Trophoblast cell (in vitro differentiated cells and primary cell): Measurements from ENCODE around the gene ADAMTS13.
A peak's percentile ranks its signal among the peaks of the same experiment; 100 is the strongest.

Source experiments
- DNase-seq, 2 donors: peaks; one replicate each; pipeline ENCODE4 v3.0.0-alpha.2; 2016
- H2AFZ ChIP-seq: 2 replicates; pipeline ENCODE4 v1.6.1; 2013; ENCODE audit warnings: low read length, moderate library complexity, mild to moderate bottlenecking; ENCODE audit not compliant: insufficient read depth, poor library complexity
- H2AK5ac ChIP-seq: 2 replicates; pipeline ENCODE4 v1.6.1; 2013; ENCODE audit warnings: mild to moderate bottlenecking, low read length
- H2BK120ac ChIP-seq: 2 replicates; pipeline ENCODE4 v1.6.1; 2013; ENCODE audit warnings: low read length, mild to moderate bottlenecking, moderate library complexity; ENCODE audit not compliant: insufficient read depth, poor library complexity
- H2BK12ac ChIP-seq: 2 replicates; pipeline ENCODE4 v1.6.1; 2013; ENCODE audit warnings: mild to moderate bottlenecking, low read length, moderate library complexity
- H2BK5ac ChIP-seq: 2 replicates; pipeline ENCODE4 v1.6.1; 2013; ENCODE audit warnings: low read length, low read depth, moderate library complexity, mild to moderate bottlenecking; ENCODE audit not compliant: poor library complexity
- H3K14ac ChIP-seq: 2 replicates; pipeline ENCODE4 v1.6.1; 2013; ENCODE audit warnings: mild to moderate bottlenecking, low read length
- H3K18ac ChIP-seq: 2 replicates; pipeline ENCODE4 v1.6.1; 2013; ENCODE audit warnings: mild to moderate bottlenecking, low read length
- H3K23ac ChIP-seq: 2 replicates; pipeline ENCODE4 v1.6.1; 2013; ENCODE audit warnings: low read length
- H3K27ac ChIP-seq: 2 replicates; pipeline ENCODE4 v1.5.1; 2013; ENCODE audit warnings: low read depth, mild to moderate bottlenecking, inconsistent platforms, low read length, moderate library complexity
- H3K27me3 ChIP-seq: 2 replicates; pipeline ENCODE4 v1.6.1; 2013; ENCODE audit warnings: inconsistent platforms, mild to moderate bottlenecking, low read length, moderate library complexity; ENCODE audit not compliant: insufficient read depth
- H3K36me3 ChIP-seq, 2 experiments: 1 replicate in 1 of 2; 2 replicates in 1 of 2; pipeline ENCODE4 v1.6.1; 2013; ENCODE audit warnings: low read length in 2 of 2, mild to moderate bottlenecking in 2 of 2, moderate library complexity in 1 of 2; ENCODE audit not compliant: insufficient read depth in 2 of 2, control insufficient read depth in 1 of 2
- H3K4ac ChIP-seq: 2 replicates; pipeline ENCODE4 v1.6.1; 2013; ENCODE audit warnings: low read depth, mild to moderate bottlenecking, low read length, moderate library complexity
- H3K4me1 ChIP-seq, 2 experiments: 1 replicate in 1 of 2; 2 replicates in 1 of 2; pipeline ENCODE4 v1.6.1; 2013; ENCODE audit warnings: low read length in 2 of 2, mild to moderate bottlenecking in 2 of 2, moderate library complexity in 1 of 2; ENCODE audit not compliant: insufficient read depth in 2 of 2, control insufficient read depth in 1 of 2
- H3K4me2 ChIP-seq: 2 replicates; pipeline ENCODE4 v1.6.1; 2013; ENCODE audit warnings: inconsistent platforms, mild to moderate bottlenecking, low read length, moderate library complexity
- H3K4me3 ChIP-seq: 2 replicates; pipeline ENCODE4 v1.5.1; 2013; ENCODE audit warnings: mild to moderate bottlenecking, low read depth, low read length, inconsistent platforms
- H3K79me1 ChIP-seq: one replicate; pipeline ENCODE4 v1.6.1; 2013; ENCODE audit warnings: low read length
- H3K79me2 ChIP-seq: 2 replicates; pipeline ENCODE4 v1.6.1; 2013; ENCODE audit warnings: low read length, mild to moderate bottlenecking; ENCODE audit not compliant: control insufficient read depth, insufficient read depth, poor library complexity
- H3K9ac ChIP-seq: 2 replicates; pipeline ENCODE4 v1.6.1; 2013; ENCODE audit warnings: mild to moderate bottlenecking, low read length
- H3K9me3 ChIP-seq: 2 replicates; pipeline ENCODE4 v1.6.1; 2013; ENCODE audit warnings: low read depth, mild to moderate bottlenecking, control low read depth, inconsistent platforms, low read length; ENCODE audit not compliant: insufficient read depth
- H4K12ac ChIP-seq: 2 replicates; pipeline ENCODE4 v1.6.1; 2013; ENCODE audit warnings: low read depth, mild to moderate bottlenecking, low read length, moderate library complexity
- H4K8ac ChIP-seq: 2 replicates; pipeline ENCODE4 v1.6.1; 2013; ENCODE audit warnings: low read depth, mild to moderate bottlenecking, low read length, moderate library complexity
- H4K91ac ChIP-seq: one replicate; pipeline ENCODE4 v1.6.1; 2013; ENCODE audit warnings: low read depth, mild to moderate bottlenecking, low read length, moderate library complexity
- WGBS: extraction: QIAGEN DNeasy Blood & Tissue Kit; methylation state at CpG from one replicate; pipeline ENCODE4 v1.1.7; 2013; ENCODE audit warnings: missing lambda C conversion rate; ENCODE audit not compliant: insufficient read length, insufficient coverage; ENCODE audit errors: extremely low coverage; 5-methylcytosine and 5-hydroxymethylcytosine counted together

Gene ADAMTS13

DNA sequence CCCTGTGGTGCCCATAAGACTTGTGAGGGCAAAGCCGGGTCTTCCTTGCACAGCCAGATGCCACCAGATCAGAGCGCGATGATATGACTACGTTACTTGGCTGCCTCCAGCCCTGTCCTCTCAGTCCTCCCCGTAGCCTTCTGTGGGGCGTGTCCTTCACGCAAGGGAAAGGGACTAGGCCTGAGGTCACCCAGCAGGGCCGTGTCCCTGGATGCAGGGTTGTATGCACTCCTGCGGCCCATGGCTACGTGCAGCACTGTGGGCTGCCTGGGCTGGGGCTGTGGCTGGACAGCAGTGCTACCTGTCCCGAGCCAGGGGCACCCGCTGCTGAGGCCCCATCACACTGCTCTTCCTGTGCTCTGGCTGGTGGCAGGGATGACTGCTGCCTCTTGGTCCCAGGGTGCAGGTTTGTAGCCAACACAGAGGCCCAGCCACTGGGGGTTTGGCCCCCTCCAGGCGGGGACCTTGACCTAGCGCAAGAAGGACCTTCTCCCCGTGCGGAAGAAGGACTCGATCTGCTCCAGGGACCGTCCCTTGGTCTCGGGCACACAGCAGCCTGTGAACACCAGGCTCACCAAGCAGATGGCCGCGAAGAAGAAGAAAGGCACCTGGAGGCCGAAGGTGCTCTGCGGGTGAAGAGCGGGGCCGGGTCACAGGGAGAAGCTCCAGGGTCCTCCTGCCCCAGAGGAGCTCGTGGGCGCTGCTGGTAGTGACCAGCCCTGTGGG lies 49.5 kb downstream of the ADAMTS13 start:
- no peak overlapping the region for H3K4me3 ChIP-seq
- H3K18ac ChIP-seq: no peak overlapping the region
- no peak overlapping the region for H4K91ac ChIP-seq
- no peak overlapping the region for H2BK120ac ChIP-seq
- WGBS: no CpG with 5 or more reads among the region's 27 CpGs
- no peaks in the 10 kb centered on the region for H3K9me3 ChIP-seq
- no peak overlapping the region for H2AK5ac ChIP-seq
- H3K36me3 ChIP-seq: peaks cover 27 to 30% of the 10 kb centered on the region in 2 experiments
- H4K8ac ChIP-seq: no peak overlapping the region
- no peak overlapping the region for H3K4me2 ChIP-seq
- no peak overlapping the region for H3K27ac ChIP-seq
- peak in 1 of 2 donors; percentile 40 for DNase-seq
- no peak overlapping the region for H2AFZ ChIP-seq
- no peaks in the 10 kb centered on the region for H3K27me3 ChIP-seq
- H3K14ac ChIP-seq: no peak overlapping the region
- no peak overlapping the region for H3K23ac ChIP-seq
- no peaks in the 10 kb centered on the region for H3K4me1 ChIP-seq
- no peaks in the 10 kb centered on the region for H3K79me2 ChIP-seq
- H3K9ac ChIP-seq: no peak overlapping the region
- H3K79me1 ChIP-seq: no peaks in the 10 kb centered on the region
- no peak overlapping the region for H2BK12ac ChIP-seq
- H2BK5ac ChIP-seq: no peak overlapping the region
- H3K4ac ChIP-seq: no peak overlapping the region
- no peak overlapping the region for H4K12ac ChIP-seq

DNA sequence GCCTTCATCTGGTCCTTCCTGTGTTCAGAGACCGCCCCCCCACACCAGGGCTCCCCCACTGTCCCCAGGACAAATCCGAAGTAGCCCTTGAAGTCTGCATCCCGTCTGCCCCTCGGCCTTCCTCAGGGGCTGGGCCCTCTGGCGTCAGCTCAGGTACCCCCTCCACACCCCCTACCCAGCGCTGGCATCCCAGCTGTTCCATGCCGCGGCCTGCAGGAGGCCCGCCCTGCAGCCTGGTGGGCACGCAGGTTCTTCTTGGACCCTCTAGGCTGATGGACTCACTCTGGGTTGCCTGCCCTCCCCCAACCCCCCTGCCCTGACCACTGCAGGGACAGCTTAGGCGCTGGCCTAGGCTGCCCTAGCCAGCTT lies 50.1 kb downstream of the ADAMTS13 start:
- no peak for DNase-seq
- no peak overlapping the region for H2AK5ac ChIP-seq

DNA sequence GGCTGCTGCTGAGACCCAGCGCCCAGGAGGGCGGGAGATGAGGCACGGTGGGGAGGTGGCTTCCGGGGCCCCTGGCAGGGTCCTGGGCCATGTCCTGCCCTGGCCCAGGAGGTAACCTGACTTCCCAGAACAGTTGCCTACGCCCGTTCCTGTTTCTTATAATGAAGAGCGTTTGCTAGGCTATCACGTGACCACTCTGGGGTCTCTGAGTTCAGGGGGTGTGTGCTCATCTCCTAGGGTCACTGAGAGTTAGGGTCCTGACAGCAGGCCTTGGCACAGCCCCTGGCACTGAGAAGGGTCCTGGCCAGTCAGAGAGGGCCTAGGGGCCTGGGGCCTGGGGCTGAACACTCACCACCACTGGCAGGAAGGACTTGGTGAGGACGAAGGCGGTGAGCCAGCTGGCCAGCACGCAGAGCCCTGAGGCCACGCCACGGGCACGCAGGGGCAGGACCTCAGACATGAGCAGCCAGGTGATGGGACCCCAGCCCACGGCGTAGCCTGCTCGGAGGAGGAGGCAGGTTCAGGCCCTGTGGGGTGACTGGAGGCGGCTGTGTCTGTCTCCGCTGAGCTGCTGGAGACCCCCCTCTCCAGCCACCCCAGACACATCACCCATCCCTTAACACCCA lies 50.7 kb downstream of the ADAMTS13 start:
- Histone ChIP-seq H2AFZ (no peak overlapping the region), H2BK12ac (no peak overlapping the region), H3K9me3 (no peaks in the 10 kb centered on the region), H3K4me1 (peaks cover 0 to 2% of the 10 kb centered on the region in 2 experiments), H3K79me1 (no peaks in the 10 kb centered on the region), H3K18ac (no peak overlapping the region), H4K8ac (no peak overlapping the region), H2BK5ac (no peak overlapping the region), H3K79me2 (no peaks in the 10 kb centered on the region), H3K14ac (no peak overlapping the region), H3K4ac (no peak overlapping the region), H3K9ac (no peak overlapping the region), H3K4me2 (no peak overlapping the region), H3K23ac (no peak overlapping the region), H4K91ac (no peak overlapping the region), H3K4me3 (no peak overlapping the region), H3K27ac (no peak overlapping the region), H2BK120ac (no peak overlapping the region), H2AK5ac (no peak overlapping the region), H3K27me3 (no peaks in the 10 kb centered on the region), H3K36me3 (peaks cover 30 to 31% of the 10 kb centered on the region in 2 experiments), H4K12ac (no peak overlapping the region)
- WGBS: no CpG with 5 or more reads among the region's 19 CpGs
- no peak for DNase-seq

More for the DNA sequence above, 50.1 kb downstream of the ADAMTS13 start:
- H3K4me2 ChIP-seq: no peak overlapping the region
- no peak overlapping the region for H2BK12ac ChIP-seq
- H4K91ac ChIP-seq: no peak overlapping the region
- no peak overlapping the region for H3K4ac ChIP-seq
- WGBS: no CpG with 5 or more reads among the region's 11 CpGs
- H4K12ac ChIP-seq: no peak overlapping the region
- no peak overlapping the region for H3K14ac ChIP-seq
- H3K27ac ChIP-seq: no peak overlapping the region
- no peaks in the 10 kb centered on the region for H3K79me2 ChIP-seq
- no peak overlapping the region for H3K9ac ChIP-seq
- no peaks in the 10 kb centered on the region for H3K9me3 ChIP-seq
- H3K79me1 ChIP-seq: no peaks in the 10 kb centered on the region
- no peak overlapping the region for H2AFZ ChIP-seq
- no peak overlapping the region for H2BK120ac ChIP-seq
- H3K23ac ChIP-seq: no peak overlapping the region
- H3K36me3 ChIP-seq: peaks cover 30 to 31% of the 10 kb centered on the region in 2 experiments
- no peaks in the 10 kb centered on the region for H3K27me3 ChIP-seq
- H2BK5ac ChIP-seq: no peak overlapping the region
- H4K8ac ChIP-seq: no peak overlapping the region
- no peak overlapping the region for H3K4me3 ChIP-seq
- H3K18ac ChIP-seq: no peak overlapping the region
- H3K4me1 ChIP-seq: no peaks in the 10 kb centered on the region

DNA sequence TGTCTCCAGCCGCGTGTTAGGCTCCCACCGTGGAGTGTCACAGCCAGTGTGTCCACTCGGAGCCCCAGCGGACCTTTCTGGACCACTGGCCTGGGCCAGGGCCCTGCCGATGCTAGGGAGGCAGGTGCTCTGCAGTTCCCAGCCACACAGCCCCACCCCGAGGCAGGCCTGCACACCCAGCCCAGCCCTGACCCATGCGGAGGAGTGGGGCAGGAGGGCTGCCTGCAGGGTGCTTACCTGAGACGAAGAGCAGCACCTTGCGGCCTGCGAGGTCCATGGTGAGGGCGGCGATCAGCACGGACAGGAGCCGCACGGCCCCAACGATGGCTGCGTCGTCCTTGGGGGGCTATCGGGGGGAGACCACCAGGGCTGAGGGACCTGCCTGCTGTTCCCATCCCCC lies 51.6 kb downstream of the ADAMTS13 start:
- Histone ChIP-seq H4K12ac (no peak overlapping the region), H3K4me2 (no peak overlapping the region), H3K4me3 (no peak overlapping the region), H3K36me3 (peaks cover 30 to 31% of the 10 kb centered on the region in 2 experiments), H2BK120ac (no peak overlapping the region), H4K8ac (no peak overlapping the region), H3K27ac (no peak overlapping the region), H2BK5ac (no peak overlapping the region), H3K23ac (no peak overlapping the region), H3K4me1 (peaks cover 7 to 9% of the 10 kb centered on the region in 2 experiments), H2BK12ac (no peak overlapping the region), H4K91ac (no peak overlapping the region), H2AK5ac (no peak overlapping the region), H3K18ac (no peak overlapping the region), H3K79me2 (no peaks in the 10 kb centered on the region), H3K27me3 (no peaks in the 10 kb centered on the region), H3K79me1 (peaks cover 3% of the 10 kb centered on the region), H3K4ac (no peak overlapping the region), H2AFZ (no peak overlapping the region), H3K14ac (no peak overlapping the region), H3K9me3 (no peaks in the 10 kb centered on the region), H3K9ac (no peak overlapping the region)
- DNase-seq: no peak
- no CpG with 5 or more reads among the region's 20 CpGs for WGBS
